AG10803 (cell line): ENCODE results near the gene LRRC14B.

ENCODE experiments used
- DNase-seq: peaks from one replicate; pipeline ENCODE4 v3.0.0; 2010; ENCODE audit warnings: low read depth
- H3K4me3 ChIP-seq: 2 replicates; pipeline ENCODE4 v1.5.1; 2011; ENCODE audit warnings: mild to moderate bottlenecking, low read length, control low read depth
- TF ChIP-seq, protein P1 (sequence below): conservative IDR thresholded peaks from 2 replicates; pipeline ENCODE4 v1.5.1; 2011; ENCODE audit warnings: mild to moderate bottlenecking, low read length, control low read depth, inconsistent platforms

The LRRC14B gene

GRCh38 chr5:147751-148150, 43.5 kb upstream of the LRRC14B start:
- DNase-seq, result no peak
- no peak overlapping the region for H3K4me3 ChIP-seq

DNA sequence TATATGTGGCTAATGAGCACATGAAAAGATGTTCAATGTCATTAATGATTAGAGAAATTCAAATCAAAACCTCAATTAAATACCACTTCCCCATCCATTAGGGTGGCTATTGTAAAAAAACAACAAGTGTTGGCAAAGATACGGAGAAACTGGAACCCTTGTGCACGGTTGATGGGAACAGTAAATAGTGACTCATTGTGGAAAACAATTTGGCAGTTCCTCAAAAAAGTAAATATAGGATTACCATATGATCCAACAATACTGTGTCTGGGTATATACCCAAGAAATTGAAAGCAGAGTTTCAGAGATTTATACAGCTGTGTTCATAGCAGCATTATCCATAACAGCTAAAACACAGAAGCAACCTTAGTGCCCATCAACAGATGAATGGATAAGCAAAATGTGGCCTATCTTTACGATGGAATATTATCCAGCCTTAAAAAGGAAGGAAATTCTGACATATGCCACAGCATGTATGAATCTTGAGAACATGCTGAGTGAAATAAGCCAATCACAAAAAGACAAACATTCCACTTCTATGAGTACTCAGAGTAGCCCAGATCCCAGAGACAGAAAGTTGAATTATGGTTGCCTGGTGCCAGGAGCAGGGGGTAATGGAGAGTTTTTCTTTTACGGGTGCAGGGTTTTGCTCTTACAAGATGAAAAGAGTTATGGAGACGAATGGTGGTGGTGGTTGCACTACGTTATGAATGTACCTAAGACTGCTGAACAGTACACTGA, 41.4 kb upstream of the LRRC14B start:
- no peak overlapping the region for H3K4me3 ChIP-seq
- DNase-seq, result no peak
- TF ChIP-seq, protein P1, sequence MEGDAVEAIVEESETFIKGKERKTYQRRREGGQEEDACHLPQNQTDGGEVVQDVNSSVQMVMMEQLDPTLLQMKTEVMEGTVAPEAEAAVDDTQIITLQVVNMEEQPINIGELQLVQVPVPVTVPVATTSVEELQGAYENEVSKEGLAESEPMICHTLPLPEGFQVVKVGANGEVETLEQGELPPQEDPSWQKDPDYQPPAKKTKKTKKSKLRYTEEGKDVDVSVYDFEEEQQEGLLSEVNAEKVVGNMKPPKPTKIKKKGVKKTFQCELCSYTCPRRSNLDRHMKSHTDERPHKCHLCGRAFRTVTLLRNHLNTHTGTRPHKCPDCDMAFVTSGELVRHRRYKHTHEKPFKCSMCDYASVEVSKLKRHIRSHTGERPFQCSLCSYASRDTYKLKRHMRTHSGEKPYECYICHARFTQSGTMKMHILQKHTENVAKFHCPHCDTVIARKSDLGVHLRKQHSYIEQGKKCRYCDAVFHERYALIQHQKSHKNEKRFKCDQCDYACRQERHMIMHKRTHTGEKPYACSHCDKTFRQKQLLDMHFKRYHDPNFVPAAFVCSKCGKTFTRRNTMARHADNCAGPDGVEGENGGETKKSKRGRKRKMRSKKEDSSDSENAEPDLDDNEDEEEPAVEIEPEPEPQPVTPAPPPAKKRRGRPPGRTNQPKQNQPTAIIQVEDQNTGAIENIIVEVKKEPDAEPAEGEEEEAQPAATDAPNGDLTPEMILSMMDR, result no peak

More at GRCh38 chr5:147751-148150, 43.5 kb upstream of the LRRC14B start:
- TF ChIP-seq, protein P1, result no peak

- H3K4me3 ChIP-seq, result no peak overlapping the region
- no peak for DNase-seq
- TF ChIP-seq, protein P1, result no peak
Measured at GRCh38 chr5:150746-151145, 40.5 kb upstream of the LRRC14B start.

- no peak for DNase-seq
- no peak overlapping the region for H3K4me3 ChIP-seq
- TF ChIP-seq, protein P1, result no peak
Measured at GRCh38 chr5:152077-152476, 39.2 kb upstream of the LRRC14B start.

GRCh38 chr5:153256-153655, 38.0 kb upstream of the LRRC14B start:
- TF ChIP-seq, protein P1, result no peak
- H3K4me3 ChIP-seq, result no peak overlapping the region
- DNase-seq, result peak; percentile 30

- TF ChIP-seq, protein P1, result no peak
- DNase-seq, result no peak
- H3K4me3 ChIP-seq, result no peak overlapping the region
Measured at GRCh38 chr5:154236-154635, 37.1 kb upstream of the LRRC14B start.

DNA sequence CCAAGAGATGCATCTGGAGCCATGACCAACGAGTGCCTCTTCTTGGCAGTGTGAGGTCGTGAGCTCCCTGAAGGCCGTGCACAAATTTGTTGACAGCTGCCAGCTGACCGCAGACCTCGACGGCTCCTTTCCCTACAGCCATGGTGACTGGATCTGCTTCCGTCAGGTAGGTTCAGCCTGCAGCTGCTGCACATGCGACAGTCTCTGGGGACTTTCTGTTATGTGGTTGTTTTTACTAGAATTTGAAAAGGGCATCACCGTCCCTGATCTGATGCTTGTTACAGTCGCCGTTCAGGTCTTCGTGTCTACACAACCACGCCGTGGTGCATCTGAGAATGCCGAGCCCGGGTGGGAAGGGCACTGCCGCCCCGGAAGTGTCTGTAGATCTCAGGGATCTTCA, 36.5 kb upstream of the LRRC14B start:
- TF ChIP-seq, protein P1, result no peak
- no peak for DNase-seq
- H3K4me3 ChIP-seq, result no peak overlapping the region
